ENCODE results near the gene TPCN1.
A peak's percentile ranks its signal among the peaks of the same experiment; 100 is the strongest.

The TPCN1 gene

GRCh38 chr12:113232840-113233585, 11.7 kb downstream of the TPCN1 start (continued):
- peak; percentile 30; the same call in 1 of the 2 replicates for TF ChIP-seq ZNF76 (tag by site-specific recombination; IDR thresholded peaks at IDR 0.05; ENCODE audit: borderline replicate concordance, low read depth)
- TF ChIP-seq ZNF623 (tag by site-specific recombination; IDR thresholded peaks at IDR 0.05) = no peak
- no peak; the same call in 1 of the 2 replicates for TF ChIP-seq ZNF24 (tag by site-specific recombination; IDR thresholded peaks at IDR 0.05)
- no peak for TF ChIP-seq ZNF362 (tag by site-specific recombination; IDR thresholded peaks at IDR 0.05)
- TF ChIP-seq KLF9 (tag by site-specific recombination; IDR thresholded peaks at IDR 0.05; ENCODE audit: low read depth) = no peak
- peak; percentile 87 for TF ChIP-seq CTCF (tag by site-specific recombination; IDR thresholded peaks at IDR 0.05)
- no peak for TF ChIP-seq KLF1 (tag by site-specific recombination; IDR thresholded peaks at IDR 0.05)
- no peak for TF ChIP-seq ZNF19 (tag by site-specific recombination; IDR thresholded peaks at IDR 0.05; ENCODE audit: low read depth)
- peak; percentile 96 for TF ChIP-seq ZNF600 (tag by site-specific recombination; IDR thresholded peaks at IDR 0.05)
- TF ChIP-seq ZNF530 (tag by site-specific recombination; IDR thresholded peaks at IDR 0.05; ENCODE audit: low read depth) = no peak
- TF ChIP-seq ZNF341 (tag by site-specific recombination; IDR thresholded peaks at IDR 0.05; ENCODE audit: low read depth) = 0 out of 2 replicates have a peak, but pooled peaks have one; percentile 41
- TF ChIP-seq ZBTB20 (tag by site-specific recombination; IDR thresholded peaks at IDR 0.05) = peak; percentile 30; the same call in 1 of the 2 replicates
- TF ChIP-seq PBX3 (CRISPR knock-in tag; IDR thresholded peaks at IDR 0.05) = no peak
- no peak for TF ChIP-seq HOXC10 (CRISPR knock-in tag; IDR thresholded peaks at IDR 0.05)
- no peak for TF ChIP-seq OVOL3 (tag by site-specific recombination; IDR thresholded peaks at IDR 0.05)
- TF ChIP-seq ZBTB44 (tag by site-specific recombination; IDR thresholded peaks at IDR 0.05) = 0 out of 2 replicates have a peak, but pooled peaks have one; percentile 6
- TF ChIP-seq ZNF544 (tag by site-specific recombination; IDR thresholded peaks at IDR 0.05) = no peak
- no peak for TF ChIP-seq BCL11B (tag by site-specific recombination; IDR thresholded peaks at IDR 0.05; ENCODE audit: low read depth)
- no peak for TF ChIP-seq ZNF488 (tag by site-specific recombination; IDR thresholded peaks at IDR 0.05)
- no peak for TF ChIP-seq INSM2 (tag by site-specific recombination; IDR thresholded peaks at IDR 0.05)
- no peak for TF ChIP-seq ZNF174 (tag by site-specific recombination; IDR thresholded peaks at IDR 0.05)
- TF ChIP-seq ZNF138 (tag by site-specific recombination; IDR thresholded peaks at IDR 0.05; ENCODE audit: borderline replicate concordance) = no peak
- peak; percentile 50 for TF ChIP-seq ZNF398 (tag by site-specific recombination; IDR thresholded peaks at IDR 0.05)
- TF ChIP-seq ZNF148 (tag by site-specific recombination; IDR thresholded peaks at IDR 0.05; ENCODE audit: borderline replicate concordance) = no peak
- no peak for TF ChIP-seq YY1 (tag by site-specific recombination; IDR thresholded peaks at IDR 0.05)
- no peak for TF ChIP-seq ZBTB1 (tag by site-specific recombination; IDR thresholded peaks at IDR 0.05)
- TF ChIP-seq ZBTB8A (tag by site-specific recombination; IDR thresholded peaks at IDR 0.05) = peak; percentile 67

Data from HEK293 (cell line).